ENCODE measurements around the gene SLA2.

DNA sequence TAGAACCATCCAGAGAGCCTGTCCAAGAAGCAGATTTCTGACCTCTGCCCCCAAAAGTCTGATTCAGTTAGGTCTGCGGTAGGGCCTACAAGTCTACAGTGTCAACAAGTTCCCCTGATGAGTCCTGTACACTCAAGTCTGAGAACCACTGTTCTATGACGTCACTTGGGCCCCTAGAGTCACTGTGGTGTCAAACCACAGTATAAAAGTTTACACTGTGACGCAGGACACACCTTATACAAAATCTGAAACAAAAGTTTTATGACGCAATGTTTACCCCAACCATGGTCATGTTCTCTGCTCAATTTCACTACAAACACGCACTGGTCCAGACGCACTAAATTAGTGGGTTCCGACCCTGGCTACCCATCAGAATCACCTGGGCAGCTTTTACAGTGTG is 17.9 kb downstream of the SLA2 start:
- TF ChIP-seq CTCF (IDR thresholded peaks at IDR 0.05) = no peak
- TF ChIP-seq POLR2A (IDR thresholded peaks at IDR 0.05) = no peak
